Esophagus squamous epithelium (tissue), 4 donors: ENCODE measurements around the gene ARHGAP8.

Source experiments
- POLR2A ChIP-seq, 4 donors: fragments of 450-650 bp; IDR thresholded peaks; one replicate each; pipeline ENCODE4 v1.6.1; 2017; ENCODE audit warnings: antibody characterized with exemption in 4 of 4, mild to moderate bottlenecking in 4 of 4, moderate library complexity in 3 of 4
- TF ChIP-seq, protein P1 (sequence below), 6 experiments: fragments of 450-650 bp in 4 of 6; fragments of 200-600 bp in 2 of 6; sonication (generic) in 2 of 6; IDR thresholded peaks; one replicate each; pipeline ENCODE4 v1.5.1; 2016 to 2019; ENCODE audit warnings: antibody characterized with exemption in 6 of 6, mild to moderate bottlenecking in 4 of 6, moderate library complexity in 4 of 6

- TF ChIP-seq, protein P1, sequence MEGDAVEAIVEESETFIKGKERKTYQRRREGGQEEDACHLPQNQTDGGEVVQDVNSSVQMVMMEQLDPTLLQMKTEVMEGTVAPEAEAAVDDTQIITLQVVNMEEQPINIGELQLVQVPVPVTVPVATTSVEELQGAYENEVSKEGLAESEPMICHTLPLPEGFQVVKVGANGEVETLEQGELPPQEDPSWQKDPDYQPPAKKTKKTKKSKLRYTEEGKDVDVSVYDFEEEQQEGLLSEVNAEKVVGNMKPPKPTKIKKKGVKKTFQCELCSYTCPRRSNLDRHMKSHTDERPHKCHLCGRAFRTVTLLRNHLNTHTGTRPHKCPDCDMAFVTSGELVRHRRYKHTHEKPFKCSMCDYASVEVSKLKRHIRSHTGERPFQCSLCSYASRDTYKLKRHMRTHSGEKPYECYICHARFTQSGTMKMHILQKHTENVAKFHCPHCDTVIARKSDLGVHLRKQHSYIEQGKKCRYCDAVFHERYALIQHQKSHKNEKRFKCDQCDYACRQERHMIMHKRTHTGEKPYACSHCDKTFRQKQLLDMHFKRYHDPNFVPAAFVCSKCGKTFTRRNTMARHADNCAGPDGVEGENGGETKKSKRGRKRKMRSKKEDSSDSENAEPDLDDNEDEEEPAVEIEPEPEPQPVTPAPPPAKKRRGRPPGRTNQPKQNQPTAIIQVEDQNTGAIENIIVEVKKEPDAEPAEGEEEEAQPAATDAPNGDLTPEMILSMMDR (IDR thresholded peaks at IDR 0.05), result no peak
- TF ChIP-seq POLR2A (IDR thresholded peaks at IDR 0.05), result no peak
These were observed 124.5 kb downstream of the ARHGAP8 start for GRCh38 chr22:44876921-44877320.
